GM18505 (cell line): ENCODE data around the gene ZBP1.

Experiments used
- ATAC-seq: cut with Tn5 transposase; IDR thresholded peaks from one replicate; pipeline ENCODE4 v1.9.1; 2021; ENCODE audit not compliant: unreplicated experiment
- POLR2A ChIP-seq: IDR thresholded peaks from 4 replicates; pipeline ENCODE4 v1.6.1; 2011; ENCODE audit warnings: borderline replicate concordance; ENCODE audit not compliant: insufficient read depth, insufficient read length; ENCODE audit errors: extremely low read depth

Gene ZBP1

GRCh38 chr20:57620274-57620990 is at the start of gene ZBP1:
TSS of gene ZBP1 (minus strand) at chr20:57620426. CDS start at chr20:57620295, 131 bp downstream.
- peak; percentile 24 for TF ChIP-seq POLR2A
- ATAC-seq = peak; percentile 43

- TF ChIP-seq POLR2A = no peak
Measured at GRCh38 chr20:57669632-57670031, 49.4 kb upstream of the ZBP1 start.

GRCh38 chr20:57667924-57668782 is 47.9 kb upstream of the ZBP1 start:
- ATAC-seq = no peak
- no peak for TF ChIP-seq POLR2A

More at GRCh38 chr20:57669632-57670031, 49.4 kb upstream of the ZBP1 start:
- ATAC-seq = no peak

GRCh38 chr20:57667388-57667787 is 47.2 kb upstream of the ZBP1 start:
- ATAC-seq = no peak
- TF ChIP-seq POLR2A = no peak

GRCh38 chr20:57666834-57667157 is 46.6 kb upstream of the ZBP1 start:
- no peak for TF ChIP-seq POLR2A
- no peak for ATAC-seq

GRCh38 chr20:57666106-57666833 is 46.0 kb upstream of the ZBP1 start:
- TF ChIP-seq POLR2A = no peak
- ATAC-seq = no peak

GRCh38 chr20:57665589-57665971 is 45.4 kb upstream of the ZBP1 start:
- no peak for ATAC-seq

GRCh38 chr20:57664924-57665588 is 44.8 kb upstream of the ZBP1 start:
- ATAC-seq = no peak
- no peak for TF ChIP-seq POLR2A

More at GRCh38 chr20:57665589-57665971, 45.4 kb upstream of the ZBP1 start:
- TF ChIP-seq POLR2A = no peak

- TF ChIP-seq POLR2A = no peak
Measured at GRCh38 chr20:57664476-57664875, 44.2 kb upstream of the ZBP1 start.

GRCh38 chr20:57663681-57664451 is 43.6 kb upstream of the ZBP1 start:
- TF ChIP-seq POLR2A = no peak
- ATAC-seq = no peak

More at GRCh38 chr20:57664476-57664875, 44.2 kb upstream of the ZBP1 start:
- ATAC-seq = no peak

- no peak for TF ChIP-seq POLR2A
- no peak for ATAC-seq
Measured at GRCh38 chr20:57663241-57663640, 43.0 kb upstream of the ZBP1 start.
